ENCODE measurements around the gene ADAP1. TPM values are rescaled to one million over a fixed set of nuclear protein-coding genes. Genes with fewer than 3 reads are reported as not detected.

ADAP1 gene
- total and polyA plus RNA-seq, 2 of the 13 experiments (the other 11 are each of a cell fraction or from before 2014, with no cell fraction given) = 10.5 to 24.6 TPM

DNA sequence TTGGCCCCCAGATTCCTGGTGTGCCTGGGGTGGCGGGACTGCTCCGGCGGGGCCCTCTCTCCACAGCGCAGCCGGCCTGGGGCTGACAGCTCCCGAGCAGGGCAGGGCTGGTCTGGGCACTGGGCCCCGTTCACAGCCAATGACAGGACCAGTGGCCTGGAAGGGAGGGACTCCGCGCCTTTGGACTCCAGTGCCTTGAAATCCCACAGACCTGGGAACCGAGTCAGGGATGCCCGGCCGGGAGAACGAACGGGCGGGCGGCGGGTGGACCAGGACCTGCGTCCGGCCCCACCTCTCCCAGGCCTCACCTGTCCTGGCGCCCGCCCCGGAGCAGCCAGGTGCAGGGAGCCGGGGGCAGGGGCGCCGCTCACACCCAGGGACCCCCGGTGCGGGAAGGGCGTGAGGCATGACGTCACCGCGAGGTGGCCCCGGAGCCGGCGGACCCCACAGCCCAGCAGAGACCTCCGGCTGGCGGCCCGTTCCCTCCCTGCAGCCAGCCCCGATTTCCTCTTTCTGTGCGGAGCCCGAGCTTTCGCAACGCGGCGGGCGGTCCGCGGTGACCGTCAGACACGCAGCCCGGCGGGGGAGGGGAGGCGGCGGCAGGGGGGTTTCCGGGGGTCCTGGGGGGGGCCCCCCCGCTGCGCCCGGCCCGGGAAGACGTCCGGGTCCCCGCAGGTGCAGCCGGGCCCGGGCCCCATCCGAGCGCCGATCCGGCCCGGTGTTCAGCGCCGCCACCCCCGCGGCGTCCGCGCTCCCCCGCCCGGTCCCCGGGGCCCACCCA lies 743 bp downstream of the ADAP1 start (continued):
- TF ChIP-seq, protein P1, sequence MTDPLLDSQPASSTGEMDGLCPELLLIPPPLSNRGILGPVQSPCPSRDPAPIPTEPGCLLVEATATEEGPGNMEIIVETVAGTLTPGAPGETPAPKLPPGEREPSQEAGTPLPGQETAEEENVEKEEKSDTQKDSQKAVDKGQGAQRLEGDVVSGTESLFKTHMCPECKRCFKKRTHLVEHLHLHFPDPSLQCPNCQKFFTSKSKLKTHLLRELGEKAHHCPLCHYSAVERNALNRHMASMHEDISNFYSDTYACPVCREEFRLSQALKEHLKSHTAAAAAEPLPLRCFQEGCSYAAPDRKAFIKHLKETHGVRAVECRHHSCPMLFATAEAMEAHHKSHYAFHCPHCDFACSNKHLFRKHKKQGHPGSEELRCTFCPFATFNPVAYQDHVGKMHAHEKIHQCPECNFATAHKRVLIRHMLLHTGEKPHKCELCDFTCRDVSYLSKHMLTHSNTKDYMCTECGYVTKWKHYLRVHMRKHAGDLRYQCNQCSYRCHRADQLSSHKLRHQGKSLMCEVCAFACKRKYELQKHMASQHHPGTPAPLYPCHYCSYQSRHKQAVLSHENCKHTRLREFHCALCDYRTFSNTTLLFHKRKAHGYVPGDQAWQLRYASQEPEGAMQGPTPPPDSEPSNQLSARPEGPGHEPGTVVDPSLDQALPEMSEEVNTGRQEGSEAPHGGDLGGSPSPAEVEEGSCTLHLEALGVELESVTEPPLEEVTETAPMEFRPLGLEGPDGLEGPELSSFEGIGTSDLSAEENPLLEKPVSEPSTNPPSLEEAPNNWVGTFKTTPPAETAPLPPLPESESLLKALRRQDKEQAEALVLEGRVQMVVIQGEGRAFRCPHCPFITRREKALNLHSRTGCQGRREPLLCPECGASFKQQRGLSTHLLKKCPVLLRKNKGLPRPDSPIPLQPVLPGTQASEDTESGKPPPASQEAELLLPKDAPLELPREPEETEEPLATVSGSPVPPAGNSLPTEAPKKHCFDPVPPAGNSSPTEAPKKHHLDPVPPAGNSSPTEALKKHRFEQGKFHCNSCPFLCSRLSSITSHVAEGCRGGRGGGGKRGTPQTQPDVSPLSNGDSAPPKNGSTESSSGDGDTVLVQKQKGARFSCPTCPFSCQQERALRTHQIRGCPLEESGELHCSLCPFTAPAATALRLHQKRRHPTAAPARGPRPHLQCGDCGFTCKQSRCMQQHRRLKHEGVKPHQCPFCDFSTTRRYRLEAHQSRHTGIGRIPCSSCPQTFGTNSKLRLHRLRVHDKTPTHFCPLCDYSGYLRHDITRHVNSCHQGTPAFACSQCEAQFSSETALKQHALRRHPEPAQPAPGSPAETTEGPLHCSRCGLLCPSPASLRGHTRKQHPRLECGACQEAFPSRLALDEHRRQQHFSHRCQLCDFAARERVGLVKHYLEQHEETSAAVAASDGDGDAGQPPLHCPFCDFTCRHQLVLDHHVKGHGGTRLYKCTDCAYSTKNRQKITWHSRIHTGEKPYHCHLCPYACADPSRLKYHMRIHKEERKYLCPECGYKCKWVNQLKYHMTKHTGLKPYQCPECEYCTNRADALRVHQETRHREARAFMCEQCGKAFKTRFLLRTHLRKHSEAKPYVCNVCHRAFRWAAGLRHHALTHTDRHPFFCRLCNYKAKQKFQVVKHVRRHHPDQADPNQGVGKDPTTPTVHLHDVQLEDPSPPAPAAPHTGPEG (CRISPR knock-in tag; IDR thresholded peaks at IDR 0.05) = no peak
- TF ChIP-seq RXRB (CRISPR knock-in tag; IDR thresholded peaks at IDR 0.05; ENCODE audit: borderline replicate concordance) (no peak), ETV5 (CRISPR knock-in tag; IDR thresholded peaks at IDR 0.05; ENCODE audit: borderline replicate concordance) (no peak), E2F5 (CRISPR knock-in tag; conservative IDR thresholded peaks at IDR 0.05) (no peak), NFATC3 (CRISPR knock-in tag; IDR thresholded peaks at IDR 0.05) (0 out of 2 replicates have a peak, but pooled peaks have one; percentile 41), ZNF331 (CRISPR knock-in tag; IDR thresholded peaks at IDR 0.05) (no peak), ZSCAN29 (CRISPR knock-in tag; conservative IDR thresholded peaks at IDR 0.05) (no peak), ZNF44 (CRISPR knock-in tag; IDR thresholded peaks at IDR 0.05) (no peak), XBP1 (CRISPR knock-in tag; IDR thresholded peaks at IDR 0.05) (no peak), IRF9 (CRISPR knock-in tag; IDR thresholded peaks at IDR 0.05; ENCODE audit: borderline replicate concordance) (no peak), ZNF569 (CRISPR knock-in tag; IDR thresholded peaks at IDR 0.05; ENCODE audit: borderline replicate concordance) (no peak)
- TF ChIP-seq, protein P2, sequence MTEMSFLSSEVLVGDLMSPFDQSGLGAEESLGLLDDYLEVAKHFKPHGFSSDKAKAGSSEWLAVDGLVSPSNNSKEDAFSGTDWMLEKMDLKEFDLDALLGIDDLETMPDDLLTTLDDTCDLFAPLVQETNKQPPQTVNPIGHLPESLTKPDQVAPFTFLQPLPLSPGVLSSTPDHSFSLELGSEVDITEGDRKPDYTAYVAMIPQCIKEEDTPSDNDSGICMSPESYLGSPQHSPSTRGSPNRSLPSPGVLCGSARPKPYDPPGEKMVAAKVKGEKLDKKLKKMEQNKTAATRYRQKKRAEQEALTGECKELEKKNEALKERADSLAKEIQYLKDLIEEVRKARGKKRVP (CRISPR knock-in tag; IDR thresholded peaks at IDR 0.05) = 0 out of 4 replicates have a peak, but pooled peaks of 1 of the 2 experiments have one; percentile 27
- TF ChIP-seq, protein P3, sequence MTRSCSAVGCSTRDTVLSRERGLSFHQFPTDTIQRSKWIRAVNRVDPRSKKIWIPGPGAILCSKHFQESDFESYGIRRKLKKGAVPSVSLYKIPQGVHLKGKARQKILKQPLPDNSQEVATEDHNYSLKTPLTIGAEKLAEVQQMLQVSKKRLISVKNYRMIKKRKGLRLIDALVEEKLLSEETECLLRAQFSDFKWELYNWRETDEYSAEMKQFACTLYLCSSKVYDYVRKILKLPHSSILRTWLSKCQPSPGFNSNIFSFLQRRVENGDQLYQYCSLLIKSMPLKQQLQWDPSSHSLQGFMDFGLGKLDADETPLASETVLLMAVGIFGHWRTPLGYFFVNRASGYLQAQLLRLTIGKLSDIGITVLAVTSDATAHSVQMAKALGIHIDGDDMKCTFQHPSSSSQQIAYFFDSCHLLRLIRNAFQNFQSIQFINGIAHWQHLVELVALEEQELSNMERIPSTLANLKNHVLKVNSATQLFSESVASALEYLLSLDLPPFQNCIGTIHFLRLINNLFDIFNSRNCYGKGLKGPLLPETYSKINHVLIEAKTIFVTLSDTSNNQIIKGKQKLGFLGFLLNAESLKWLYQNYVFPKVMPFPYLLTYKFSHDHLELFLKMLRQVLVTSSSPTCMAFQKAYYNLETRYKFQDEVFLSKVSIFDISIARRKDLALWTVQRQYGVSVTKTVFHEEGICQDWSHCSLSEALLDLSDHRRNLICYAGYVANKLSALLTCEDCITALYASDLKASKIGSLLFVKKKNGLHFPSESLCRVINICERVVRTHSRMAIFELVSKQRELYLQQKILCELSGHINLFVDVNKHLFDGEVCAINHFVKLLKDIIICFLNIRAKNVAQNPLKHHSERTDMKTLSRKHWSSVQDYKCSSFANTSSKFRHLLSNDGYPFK (CRISPR knock-in tag; IDR thresholded peaks at IDR 0.05; ENCODE audit: borderline replicate concordance) = peak; percentile 41
- TF ChIP-seq, protein P4, sequence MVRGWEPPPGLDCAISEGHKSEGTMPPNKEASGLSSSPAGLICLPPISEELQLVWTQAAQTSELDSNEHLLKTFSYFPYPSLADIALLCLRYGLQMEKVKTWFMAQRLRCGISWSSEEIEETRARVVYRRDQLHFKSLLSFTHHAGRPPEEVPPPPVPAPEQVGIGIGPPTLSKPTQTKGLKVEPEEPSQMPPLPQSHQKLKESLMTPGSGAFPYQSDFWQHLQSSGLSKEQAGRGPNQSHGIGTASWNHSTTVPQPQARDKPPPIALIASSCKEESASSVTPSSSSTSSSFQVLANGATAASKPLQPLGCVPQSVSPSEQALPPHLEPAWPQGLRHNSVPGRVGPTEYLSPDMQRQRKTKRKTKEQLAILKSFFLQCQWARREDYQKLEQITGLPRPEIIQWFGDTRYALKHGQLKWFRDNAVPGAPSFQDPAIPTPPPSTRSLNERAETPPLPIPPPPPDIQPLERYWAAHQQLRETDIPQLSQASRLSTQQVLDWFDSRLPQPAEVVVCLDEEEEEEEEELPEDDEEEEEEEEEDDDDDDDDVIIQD (CRISPR knock-in tag; IDR thresholded peaks at IDR 0.05; ENCODE audit: low read depth) = no peak
